ENCODE data around the gene COTL1.

The COTL1 gene

GRCh38 chr16:84656649-84657048 lies 38.8 kb upstream of the COTL1 start:
- Histone ChIP-seq H3K36me3 (ENCODE audit: control insufficient read depth, insufficient read depth, low read length) (peaks cover 41% of the 10 kb centered on the region), H3K27me3 (replicated peaks; ENCODE audit: control insufficient read depth, insufficient read depth, low read length) (no peaks in the 10 kb centered on the region), H3K4me3 (replicated peaks; ENCODE audit: low read depth, low read length) (no peak overlapping the region)
- TF ChIP-seq CTCF (IDR thresholded peaks at IDR 0.05; ENCODE audit: insufficient read depth, low read length, poor library complexity, severe bottlenecking) = no peak
- no peak for DNase-seq (ENCODE audit: extremely low read depth, insufficient read length)

GRCh38 chr16:84654998-84655397 lies 37.1 kb upstream of the COTL1 start:
- DNase-seq (ENCODE audit: extremely low read depth, insufficient read length) = no peak
- Histone ChIP-seq H3K36me3 (ENCODE audit: control insufficient read depth, insufficient read depth, low read length) (peaks cover 32% of the 10 kb centered on the region), H3K4me3 (replicated peaks; ENCODE audit: low read depth, low read length) (no peak overlapping the region), H3K27me3 (replicated peaks; ENCODE audit: control insufficient read depth, insufficient read depth, low read length) (no peaks in the 10 kb centered on the region)
- TF ChIP-seq CTCF (IDR thresholded peaks at IDR 0.05; ENCODE audit: insufficient read depth, low read length, poor library complexity, severe bottlenecking) = no peak

- no peak overlapping the region for H3K4me3 ChIP-seq (replicated peaks; ENCODE audit: low read depth, low read length)
- no peaks in the 10 kb centered on the region for H3K27me3 ChIP-seq (replicated peaks; ENCODE audit: control insufficient read depth, insufficient read depth, low read length)
- H3K36me3 ChIP-seq (ENCODE audit: control insufficient read depth, insufficient read depth, low read length) = peaks cover 29% of the 10 kb centered on the region
- no peak for DNase-seq (ENCODE audit: extremely low read depth, insufficient read length)
- TF ChIP-seq CTCF (IDR thresholded peaks at IDR 0.05; ENCODE audit: insufficient read depth, low read length, poor library complexity, severe bottlenecking) = no peak
These were observed 36.4 kb upstream of the COTL1 start for GRCh38 chr16:84654238-84654637.

GRCh38 chr16:84652566-84652965 lies 34.7 kb upstream of the COTL1 start:
- DNase-seq (ENCODE audit: extremely low read depth, insufficient read length) = no peak

GRCh38 chr16:84650062-84650991 lies 32.4 kb upstream of the COTL1 start:
- no peak overlapping the region for H3K4me3 ChIP-seq (replicated peaks; ENCODE audit: low read depth, low read length)
- peaks cover 11% of the 10 kb centered on the region for H3K36me3 ChIP-seq (ENCODE audit: control insufficient read depth, insufficient read depth, low read length)
- no peak for DNase-seq (ENCODE audit: extremely low read depth, insufficient read length)
- TF ChIP-seq CTCF (IDR thresholded peaks at IDR 0.05; ENCODE audit: insufficient read depth, low read length, poor library complexity, severe bottlenecking) = no peak
- H3K27me3 ChIP-seq (replicated peaks; ENCODE audit: control insufficient read depth, insufficient read depth, low read length) = no peaks in the 10 kb centered on the region

More at GRCh38 chr16:84652566-84652965, 34.7 kb upstream of the COTL1 start:
- Histone ChIP-seq H3K36me3 (ENCODE audit: control insufficient read depth, insufficient read depth, low read length) (peaks cover 20% of the 10 kb centered on the region), H3K27me3 (replicated peaks; ENCODE audit: control insufficient read depth, insufficient read depth, low read length) (no peaks in the 10 kb centered on the region), H3K4me3 (replicated peaks; ENCODE audit: low read depth, low read length) (no peak overlapping the region)
- TF ChIP-seq CTCF (IDR thresholded peaks at IDR 0.05; ENCODE audit: insufficient read depth, low read length, poor library complexity, severe bottlenecking) = no peak
